Smooth muscle cell (in vitro differentiated cells): ENCODE measurements around the gene CBFA2T3. TPM values are rescaled to one million over a fixed set of nuclear protein-coding genes. Genes with fewer than 3 reads are reported as not detected.

Source experiments
- DNase-seq: peaks from one replicate; lab custom pipeline; 2025; ENCODE audit not compliant: unreplicated experiment; lab: John Stamatoyannopoulos, UW
- H2AFZ ChIP-seq: fragments of 200-600 bp; sonication (generic); 2 replicates; pipeline ENCODE4 v1.6.0; 2016; ENCODE audit warnings: antibody characterized with exemption, low read depth, mild to moderate bottlenecking
- H3F3A ChIP-seq: fragments of 200-600 bp; sonication (generic); 2 replicates; pipeline ENCODE4 v1.6.0; 2017; ENCODE audit warnings: antibody characterized with exemption, low read depth
- H3K27ac ChIP-seq: fragments of 200-600 bp; sonication (generic); 2 replicates; pipeline ENCODE4 v1.5.1; 2016; ENCODE audit warnings: low read depth, mild to moderate bottlenecking
- H3K27me3 ChIP-seq: fragments of 200-600 bp; sonication (generic); 2 replicates; pipeline ENCODE4 v1.6.1; 2016; ENCODE audit warnings: low read depth, mild to moderate bottlenecking
- H3K36me3 ChIP-seq: fragments of 200-600 bp; sonication (generic); 2 replicates; pipeline ENCODE4 v1.5.1; 2016; ENCODE audit warnings: low read depth
- H3K4me1 ChIP-seq: fragments of 200-600 bp; sonication (generic); 2 replicates; pipeline ENCODE4 v1.5.1; 2016; ENCODE audit warnings: low read depth
- H3K4me2 ChIP-seq: fragments of 200-600 bp; sonication (generic); 2 replicates; pipeline ENCODE4 v1.6.0; 2016; ENCODE audit warnings: mild to moderate bottlenecking
- H3K4me3 ChIP-seq: fragments of 200-600 bp; sonication (generic); 2 replicates; pipeline ENCODE4 v1.5.1; 2016; ENCODE audit warnings: mild to moderate bottlenecking
- H3K79me2 ChIP-seq: fragments of 200-600 bp; sonication (generic); 2 replicates; pipeline ENCODE4 v1.6.0; 2016; ENCODE audit warnings: low read depth, mild to moderate bottlenecking
- H3K9ac ChIP-seq: fragments of 200-600 bp; sonication (generic); 2 replicates; pipeline ENCODE4 v1.6.0; 2016; ENCODE audit warnings: low read depth
- H3K9me3 ChIP-seq: fragments of 200-600 bp; sonication (generic); replicated peaks from 2 replicates; pipeline ENCODE4 v1.5.1; 2016; ENCODE audit warnings: low read depth
- H4K20me1 ChIP-seq: fragments of 200-600 bp; sonication (generic); 2 replicates; pipeline ENCODE4 v1.6.0; 2016; ENCODE audit warnings: low read depth
- CTCF ChIP-seq: fragments of 200-600 bp; sonication (generic); IDR thresholded peaks from 2 replicates; pipeline ENCODE4 v1.5.1; 2017; ENCODE audit warnings: borderline replicate concordance, mild to moderate bottlenecking, antibody characterized with exemption; ENCODE audit not compliant: insufficient read depth, poor library complexity, severe bottlenecking
- WGBS: methylation state at CpG from one replicate; pipeline ENCODE4 v1.1.7; 2016; ENCODE audit warnings: low lambda C conversion rate; 5-methylcytosine and 5-hydroxymethylcytosine counted together
- polyA plus RNA-seq: library from polyadenylated mRNA; unstranded; fragments of >200 nt; fragmentation: Nextera tagmentation; extraction: Ambion mirVana; gene quantifications from 2 replicates; pipeline ENCODE4 v1.2.1, GENCODE V29; 2016
- total RNA-seq: library from RNA; depleted of rRNA; stranded (reverse); fragments of >200 nt; gene quantifications from 2 replicates; pipeline ENCODE4 v1.2.3, GENCODE V29; 2014

Gene CBFA2T3
- total and polyA plus RNA-seq, 2 experiments from 2014 or later, result 0.25 TPM; not detected in 1

DNA sequence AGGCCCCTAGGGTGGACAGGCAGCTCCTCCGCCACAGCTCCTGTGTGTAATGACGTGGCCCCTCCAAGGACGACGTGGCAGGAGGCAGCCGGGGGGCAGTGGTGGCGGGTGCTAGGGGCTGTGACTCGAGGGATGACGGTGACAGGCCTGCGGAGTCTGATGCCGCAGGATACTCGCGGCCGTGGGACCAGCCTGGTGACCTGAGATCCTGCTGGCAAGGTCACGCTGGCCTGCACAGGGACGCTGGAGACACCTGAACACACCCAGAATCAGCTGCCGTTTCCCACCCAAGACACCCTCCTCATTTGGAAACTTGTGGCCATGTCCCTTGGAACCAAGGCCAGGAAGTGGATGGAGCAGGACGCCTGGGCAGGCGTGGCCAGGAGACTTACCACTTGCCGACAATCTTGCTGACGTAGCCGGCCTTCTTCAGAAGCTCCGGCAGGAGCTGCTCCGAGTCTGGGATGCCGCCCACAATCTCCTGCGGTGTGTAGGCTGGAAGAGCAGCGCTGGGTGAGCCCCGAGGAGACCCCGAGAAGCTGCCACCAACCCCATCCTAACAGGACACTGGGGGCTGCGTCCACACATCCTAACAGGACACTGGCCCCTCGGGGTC lies 136.3 kb downstream of the CBFA2T3 start:
- H3K27me3 ChIP-seq, result no peaks in the 10 kb centered on the region
- 97% methylated on average over 26 of the region's 30 CpGs for WGBS
- no peaks in the 10 kb centered on the region for H3F3A ChIP-seq
- no peak overlapping the region for H3K9ac ChIP-seq
- TF ChIP-seq CTCF, result no peak
- H3K79me2 ChIP-seq, result no peaks in the 10 kb centered on the region
- H3K4me1 ChIP-seq, result no peaks in the 10 kb centered on the region
- no peak overlapping the region for H3K27ac ChIP-seq
- peaks cover 19% of the 10 kb centered on the region for H4K20me1 ChIP-seq
- no peaks in the 10 kb centered on the region for H3K36me3 ChIP-seq
- no peak overlapping the region for H2AFZ ChIP-seq
- H3K4me3 ChIP-seq, result no peak overlapping the region
- H3K4me2 ChIP-seq, result no peak overlapping the region
- no peaks in the 10 kb centered on the region for H3K9me3 ChIP-seq
- DNase-seq, result no peak

GRCh38 chr16:88839745-88840599 lies 137.0 kb downstream of the CBFA2T3 start:
- DNase-seq, result no peak
- H3K9me3 ChIP-seq, result no peaks in the 10 kb centered on the region
- H3K36me3 ChIP-seq, result no peaks in the 10 kb centered on the region
- no peaks in the 10 kb centered on the region for H3F3A ChIP-seq
- H3K79me2 ChIP-seq, result no peaks in the 10 kb centered on the region
- no peak overlapping the region for H3K27ac ChIP-seq
- no peak overlapping the region for H3K9ac ChIP-seq
- H3K4me2 ChIP-seq, result no peak overlapping the region
- H3K27me3 ChIP-seq, result no peaks in the 10 kb centered on the region
- WGBS, result 97% methylated on average over 24 of the region's 24 CpGs
- H3K4me1 ChIP-seq, result no peaks in the 10 kb centered on the region
- H2AFZ ChIP-seq, result no peak overlapping the region
- TF ChIP-seq CTCF, result no peak
- peaks cover 14% of the 10 kb centered on the region for H4K20me1 ChIP-seq
- no peak overlapping the region for H3K4me3 ChIP-seq

- Histone ChIP-seq H3K4me1 (no peaks in the 10 kb centered on the region), H3K9ac (no peak overlapping the region), H2AFZ (no peak overlapping the region), H4K20me1 (peaks cover 5% of the 10 kb centered on the region), H3K4me2 (no peak overlapping the region), H3K27me3 (no peaks in the 10 kb centered on the region), H3K9me3 (no peaks in the 10 kb centered on the region), H3K27ac (no peak overlapping the region), H3K4me3 (no peak overlapping the region), H3K79me2 (no peaks in the 10 kb centered on the region), H3F3A (no peaks in the 10 kb centered on the region), H3K36me3 (no peaks in the 10 kb centered on the region)
- DNase-seq, result no peak
- 98% methylated on average over 38 of the region's 39 CpGs for WGBS
- TF ChIP-seq CTCF, result no peak
These were observed 137.9 kb downstream of the CBFA2T3 start for GRCh38 chr16:88839026-88839529.
